Measurements from ENCODE around the gene STARD8. TPM values are rescaled to one million over a fixed set of nuclear protein-coding genes. Genes with fewer than 3 reads are reported as not detected.
"Not testable (repeated sequence)": the region's sequence is repeated elsewhere in the genome, so short reads cannot be mapped to it uniquely, and the experiment has no call there.

The STARD8 gene
- total RNA-seq, 6 experiments from 2014 or later, result 1.9 to 3.6 (median 3.0) TPM

DNA sequence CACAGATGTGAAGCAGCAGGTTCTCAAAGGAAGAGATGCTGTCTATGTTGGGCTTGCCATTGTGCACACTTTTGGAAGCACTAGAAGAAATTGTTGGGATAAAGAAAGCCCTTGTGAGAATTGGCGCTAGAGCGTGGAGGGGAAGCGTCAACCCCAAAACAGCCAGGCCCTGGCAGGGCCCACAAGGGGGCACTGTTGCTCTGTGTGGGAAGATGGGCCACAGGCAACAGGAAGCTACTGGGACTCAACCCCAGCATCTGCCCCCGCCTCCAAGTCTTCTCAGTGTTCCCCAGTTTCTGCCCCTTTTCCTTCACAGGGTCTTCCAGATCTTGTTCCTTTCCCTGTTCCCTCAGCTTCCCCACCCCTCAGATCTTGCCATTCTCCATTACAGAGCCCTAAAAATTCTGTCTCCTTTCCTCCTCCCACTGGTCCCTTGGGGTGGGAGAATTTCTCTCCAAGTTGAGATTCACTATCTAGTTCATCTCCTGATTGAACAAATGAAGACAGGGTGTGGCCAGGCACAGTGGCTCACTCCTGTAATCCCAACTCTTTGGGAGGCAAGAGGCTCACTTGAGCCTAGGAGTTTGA, 85.5 kb downstream of the STARD8 start:
- Mint-ChIP-seq H3K4me3 (no peak overlapping the region), H3K4me1 (ENCODE audit: low read depth) (no peaks in the 10 kb centered on the region), H3K36me3 (ENCODE audit: low read depth) (no peaks in the 10 kb centered on the region), H3K9me3 (no peaks in the 10 kb centered on the region), H3K27ac (no peak overlapping the region), H3K27me3 (ENCODE audit: insufficient read depth) (no peaks in the 10 kb centered on the region; the same call in none of the 2 replicates)
- TF ChIP-seq, protein P1, sequence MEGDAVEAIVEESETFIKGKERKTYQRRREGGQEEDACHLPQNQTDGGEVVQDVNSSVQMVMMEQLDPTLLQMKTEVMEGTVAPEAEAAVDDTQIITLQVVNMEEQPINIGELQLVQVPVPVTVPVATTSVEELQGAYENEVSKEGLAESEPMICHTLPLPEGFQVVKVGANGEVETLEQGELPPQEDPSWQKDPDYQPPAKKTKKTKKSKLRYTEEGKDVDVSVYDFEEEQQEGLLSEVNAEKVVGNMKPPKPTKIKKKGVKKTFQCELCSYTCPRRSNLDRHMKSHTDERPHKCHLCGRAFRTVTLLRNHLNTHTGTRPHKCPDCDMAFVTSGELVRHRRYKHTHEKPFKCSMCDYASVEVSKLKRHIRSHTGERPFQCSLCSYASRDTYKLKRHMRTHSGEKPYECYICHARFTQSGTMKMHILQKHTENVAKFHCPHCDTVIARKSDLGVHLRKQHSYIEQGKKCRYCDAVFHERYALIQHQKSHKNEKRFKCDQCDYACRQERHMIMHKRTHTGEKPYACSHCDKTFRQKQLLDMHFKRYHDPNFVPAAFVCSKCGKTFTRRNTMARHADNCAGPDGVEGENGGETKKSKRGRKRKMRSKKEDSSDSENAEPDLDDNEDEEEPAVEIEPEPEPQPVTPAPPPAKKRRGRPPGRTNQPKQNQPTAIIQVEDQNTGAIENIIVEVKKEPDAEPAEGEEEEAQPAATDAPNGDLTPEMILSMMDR (IDR thresholded peaks at IDR 0.05), result peak; percentile 82
- peak; percentile 33 for DNase-seq

DNA sequence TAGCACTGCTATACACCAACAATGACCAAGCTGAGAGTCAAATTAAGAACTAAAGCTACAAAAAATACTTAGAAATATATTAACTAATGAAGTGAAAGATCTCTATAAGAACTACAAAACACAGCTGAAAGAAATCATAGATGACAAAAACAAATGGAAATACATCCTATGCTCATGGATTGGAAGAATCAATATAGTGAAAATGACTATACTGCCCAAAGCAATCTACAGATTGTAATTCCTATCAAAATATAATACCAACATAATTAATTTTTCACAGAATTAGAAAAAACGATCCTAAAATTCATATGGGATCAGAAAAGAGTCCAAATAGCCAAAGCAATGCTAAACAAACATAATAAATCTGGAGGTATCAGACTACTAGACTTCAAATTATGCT, 87.8 kb downstream of the STARD8 start:
- Mint-ChIP-seq H3K27me3 (ENCODE audit: insufficient read depth) (peaks cover 3% of the 10 kb centered on the region), H3K4me1 (ENCODE audit: low read depth) (no peaks in the 10 kb centered on the region)
- no peak for DNase-seq

DNA sequence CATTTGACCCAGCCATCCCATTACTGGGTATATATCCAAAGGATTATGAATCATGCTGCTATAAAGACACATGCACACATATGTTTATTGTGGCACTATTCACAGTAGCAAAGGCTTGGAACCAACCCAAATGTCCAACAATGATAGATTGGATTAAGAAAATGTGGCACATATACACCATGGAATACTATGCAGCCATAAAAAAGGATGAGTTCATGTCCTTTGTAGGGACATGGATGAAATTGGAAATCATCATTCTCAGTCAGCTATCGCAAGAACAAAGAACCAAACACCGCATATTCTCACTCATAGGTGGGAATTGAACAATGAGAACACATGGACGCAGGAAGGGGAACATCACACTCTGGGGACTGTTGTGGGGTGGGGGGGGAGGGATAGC, 94.4 kb downstream of the STARD8 start:
- not testable (repeated sequence) for H3K27ac Mint-ChIP-seq; H3K4me3 Mint-ChIP-seq; H3K27me3 Mint-ChIP-seq (ENCODE audit: insufficient read depth); H3K9me3 Mint-ChIP-seq; H3K36me3 Mint-ChIP-seq (ENCODE audit: low read depth); H3K4me1 Mint-ChIP-seq (ENCODE audit: low read depth); DNase-seq

More for the DNA sequence above, 87.8 kb downstream of the STARD8 start:
- Mint-ChIP-seq H3K9me3 (no peaks in the 10 kb centered on the region), H3K4me3 (no peak overlapping the region), H3K36me3 (ENCODE audit: low read depth) (no peaks in the 10 kb centered on the region), H3K27ac (no peak overlapping the region)
- TF ChIP-seq, protein P1 (IDR thresholded peaks at IDR 0.05), result no peak

DNA sequence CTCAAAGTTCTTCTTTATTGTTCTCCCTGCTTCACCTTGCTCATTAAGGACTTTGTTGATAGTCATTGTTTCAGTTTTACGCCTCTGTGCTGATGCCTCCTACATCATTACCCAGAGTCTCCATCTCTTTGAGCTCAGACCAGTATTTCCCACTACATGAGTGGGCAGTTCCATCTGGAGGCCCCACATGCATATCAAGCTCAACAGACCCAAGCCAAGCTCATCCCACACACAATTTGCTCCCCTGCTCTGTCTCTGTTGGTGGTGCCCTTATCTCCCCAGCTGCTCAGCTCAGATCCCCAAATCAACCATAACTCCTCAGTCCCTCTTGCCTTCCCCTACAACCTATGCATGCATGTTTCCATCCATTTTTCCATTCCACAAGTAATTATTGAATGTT, 96.3 kb downstream of the STARD8 start:
- Mint-ChIP-seq H3K4me1 (ENCODE audit: low read depth) (no peaks in the 10 kb centered on the region), H3K9me3 (no peaks in the 10 kb centered on the region), H3K27ac (no peak overlapping the region), H3K27me3 (ENCODE audit: insufficient read depth) (peaks cover 3% of the 10 kb centered on the region), H3K4me3 (no peak overlapping the region), H3K36me3 (ENCODE audit: low read depth) (no peaks in the 10 kb centered on the region)
- no peak for DNase-seq
- TF ChIP-seq, protein P1 (IDR thresholded peaks at IDR 0.05), result no peak

DNA sequence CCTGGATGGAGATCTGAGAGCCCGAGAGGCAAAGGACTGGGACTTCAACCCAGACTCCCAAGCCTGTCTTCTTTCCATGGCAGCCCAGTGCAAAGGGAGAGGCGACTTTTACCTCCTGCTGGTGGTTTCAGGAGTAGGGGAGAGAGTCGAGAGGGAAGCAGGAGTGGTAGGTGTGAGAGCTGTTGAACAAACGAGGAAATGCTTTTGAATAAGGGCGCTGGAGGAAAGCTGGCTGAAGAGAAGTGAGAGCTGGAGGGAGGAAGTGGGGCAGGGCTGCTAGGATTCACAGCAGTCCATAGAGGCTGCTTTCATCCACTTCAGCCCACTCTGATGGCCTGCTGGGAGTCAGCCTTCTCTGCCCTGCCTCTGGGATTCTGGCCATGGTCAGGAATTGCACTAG, 99.5 kb downstream of the STARD8 start:
- Mint-ChIP-seq H3K4me1 (ENCODE audit: low read depth) (no peaks in the 10 kb centered on the region), H3K27me3 (ENCODE audit: insufficient read depth) (peaks cover 7% of the 10 kb centered on the region), H3K4me3 (no peak overlapping the region), H3K9me3 (no peaks in the 10 kb centered on the region), H3K27ac (no peak overlapping the region), H3K36me3 (ENCODE audit: low read depth) (no peaks in the 10 kb centered on the region)
- no peak for DNase-seq
- TF ChIP-seq, protein P1 (IDR thresholded peaks at IDR 0.05), result no peak

DNA sequence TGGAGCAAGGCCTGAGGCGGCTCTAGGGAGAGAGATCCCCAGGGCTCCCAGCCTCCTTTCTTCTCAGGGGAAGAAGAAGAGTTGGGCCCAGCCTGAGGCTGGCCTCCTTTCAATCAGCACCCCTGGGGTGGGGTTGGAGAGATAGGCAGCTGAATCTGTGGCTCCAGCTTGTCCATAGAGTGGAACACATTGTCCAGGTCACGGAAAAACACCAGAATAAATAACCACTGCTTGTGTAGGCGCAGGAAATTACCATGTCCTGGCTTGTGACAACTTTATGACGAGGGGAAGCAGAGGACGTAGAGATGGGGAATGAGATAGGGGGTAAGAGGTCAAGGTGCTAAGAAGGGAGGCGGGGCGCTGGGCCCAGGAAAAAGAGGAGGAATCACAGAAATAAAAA, 100.6 kb downstream of the STARD8 start:
- Mint-ChIP-seq H3K4me1 (ENCODE audit: low read depth) (no peaks in the 10 kb centered on the region), H3K27me3 (ENCODE audit: insufficient read depth) (peaks cover 7% of the 10 kb centered on the region), H3K9me3 (no peaks in the 10 kb centered on the region), H3K4me3 (no peak overlapping the region), H3K36me3 (ENCODE audit: low read depth) (no peaks in the 10 kb centered on the region), H3K27ac (no peak overlapping the region)
- TF ChIP-seq, protein P1 (IDR thresholded peaks at IDR 0.05), result no peak
- no peak for DNase-seq

Measured in HFFc6 (cell line).